ENCODE data around the gene FHL3.

DNA sequence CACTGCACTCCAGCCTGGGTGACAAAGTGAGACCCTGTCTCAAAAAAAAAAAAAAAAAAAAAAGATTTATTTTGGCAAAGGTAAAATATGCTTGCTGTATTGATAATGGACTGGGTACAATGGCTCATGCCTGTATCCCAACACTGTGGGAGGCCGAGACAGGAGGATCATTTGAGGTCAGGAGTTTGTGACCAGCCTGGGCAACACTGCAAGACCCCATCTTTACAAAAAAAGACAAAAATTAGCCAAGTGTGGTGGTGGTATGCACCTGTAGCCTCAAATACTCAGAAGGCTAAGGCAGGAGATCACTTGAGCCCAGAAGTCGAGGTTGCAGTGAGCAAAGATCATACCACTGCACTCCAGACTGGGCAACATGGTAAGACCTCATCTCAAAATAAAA, 21.8 kb downstream of the FHL3 start:
- no peak for TF ChIP-seq RAD21 (conservative IDR thresholded peaks at IDR 0.05 in 1 of 2, IDR thresholded peaks at IDR 0.05 in 1 of 2)
- TF ChIP-seq ZC3H11A (IDR thresholded peaks at IDR 0.05) = no peak
- no peak for TF ChIP-seq MAZ (IDR thresholded peaks at IDR 0.05; ENCODE audit: borderline replicate concordance, low read depth, low read length)
- TF ChIP-seq, protein P1, sequence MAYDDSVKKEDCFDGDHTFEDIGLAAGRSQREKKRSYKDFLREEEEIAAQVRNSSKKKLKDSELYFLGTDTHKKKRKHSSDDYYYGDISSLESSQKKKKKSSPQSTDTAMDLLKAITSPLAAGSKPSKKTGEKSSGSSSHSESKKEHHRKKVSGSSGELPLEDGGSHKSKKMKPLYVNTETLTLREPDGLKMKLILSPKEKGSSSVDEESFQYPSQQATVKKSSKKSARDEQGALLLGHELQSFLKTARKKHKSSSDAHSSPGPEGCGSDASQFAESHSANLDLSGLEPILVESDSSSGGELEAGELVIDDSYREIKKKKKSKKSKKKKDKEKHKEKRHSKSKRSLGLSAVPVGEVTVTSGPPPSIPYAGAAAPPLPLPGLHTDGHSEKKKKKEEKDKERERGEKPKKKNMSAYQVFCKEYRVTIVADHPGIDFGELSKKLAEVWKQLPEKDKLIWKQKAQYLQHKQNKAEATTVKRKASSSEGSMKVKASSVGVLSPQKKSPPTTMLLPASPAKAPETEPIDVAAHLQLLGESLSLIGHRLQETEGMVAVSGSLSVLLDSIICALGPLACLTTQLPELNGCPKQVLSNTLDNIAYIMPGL (CRISPR knock-in tag; IDR thresholded peaks at IDR 0.05; ENCODE audit: borderline replicate concordance) = no peak
- TF ChIP-seq, protein P2, sequence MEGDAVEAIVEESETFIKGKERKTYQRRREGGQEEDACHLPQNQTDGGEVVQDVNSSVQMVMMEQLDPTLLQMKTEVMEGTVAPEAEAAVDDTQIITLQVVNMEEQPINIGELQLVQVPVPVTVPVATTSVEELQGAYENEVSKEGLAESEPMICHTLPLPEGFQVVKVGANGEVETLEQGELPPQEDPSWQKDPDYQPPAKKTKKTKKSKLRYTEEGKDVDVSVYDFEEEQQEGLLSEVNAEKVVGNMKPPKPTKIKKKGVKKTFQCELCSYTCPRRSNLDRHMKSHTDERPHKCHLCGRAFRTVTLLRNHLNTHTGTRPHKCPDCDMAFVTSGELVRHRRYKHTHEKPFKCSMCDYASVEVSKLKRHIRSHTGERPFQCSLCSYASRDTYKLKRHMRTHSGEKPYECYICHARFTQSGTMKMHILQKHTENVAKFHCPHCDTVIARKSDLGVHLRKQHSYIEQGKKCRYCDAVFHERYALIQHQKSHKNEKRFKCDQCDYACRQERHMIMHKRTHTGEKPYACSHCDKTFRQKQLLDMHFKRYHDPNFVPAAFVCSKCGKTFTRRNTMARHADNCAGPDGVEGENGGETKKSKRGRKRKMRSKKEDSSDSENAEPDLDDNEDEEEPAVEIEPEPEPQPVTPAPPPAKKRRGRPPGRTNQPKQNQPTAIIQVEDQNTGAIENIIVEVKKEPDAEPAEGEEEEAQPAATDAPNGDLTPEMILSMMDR (IDR thresholded peaks at IDR 0.05) = no peak
- TF ChIP-seq PHF8 (IDR thresholded peaks at IDR 0.05; ENCODE audit: borderline replicate concordance, low read depth) = no peak
- no peak for TF ChIP-seq EP300 (IDR thresholded peaks at IDR 0.05)
- TF ChIP-seq, protein P3, sequence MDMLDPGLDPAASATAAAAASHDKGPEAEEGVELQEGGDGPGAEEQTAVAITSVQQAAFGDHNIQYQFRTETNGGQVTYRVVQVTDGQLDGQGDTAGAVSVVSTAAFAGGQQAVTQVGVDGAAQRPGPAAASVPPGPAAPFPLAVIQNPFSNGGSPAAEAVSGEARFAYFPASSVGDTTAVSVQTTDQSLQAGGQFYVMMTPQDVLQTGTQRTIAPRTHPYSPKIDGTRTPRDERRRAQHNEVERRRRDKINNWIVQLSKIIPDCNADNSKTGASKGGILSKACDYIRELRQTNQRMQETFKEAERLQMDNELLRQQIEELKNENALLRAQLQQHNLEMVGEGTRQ (IDR thresholded peaks at IDR 0.05) = no peak
- TF ChIP-seq MAFK (IDR thresholded peaks at IDR 0.05; ENCODE audit: partially characterized antibody) = no peak
- no peak for TF ChIP-seq RCOR1 (IDR thresholded peaks at IDR 0.05; ENCODE audit: low read depth, low read length)
